DMS53 (cell line): ENCODE data around the gene MCL1.

Source experiments
- DNase-seq: peaks from one replicate; lab custom pipeline; 2025; lab: John Stamatoyannopoulos, UW

The MCL1 gene

GRCh38 chr1:150537732-150538684 lies 41.4 kb downstream of the MCL1 start:
- no peak for DNase-seq

DNA sequence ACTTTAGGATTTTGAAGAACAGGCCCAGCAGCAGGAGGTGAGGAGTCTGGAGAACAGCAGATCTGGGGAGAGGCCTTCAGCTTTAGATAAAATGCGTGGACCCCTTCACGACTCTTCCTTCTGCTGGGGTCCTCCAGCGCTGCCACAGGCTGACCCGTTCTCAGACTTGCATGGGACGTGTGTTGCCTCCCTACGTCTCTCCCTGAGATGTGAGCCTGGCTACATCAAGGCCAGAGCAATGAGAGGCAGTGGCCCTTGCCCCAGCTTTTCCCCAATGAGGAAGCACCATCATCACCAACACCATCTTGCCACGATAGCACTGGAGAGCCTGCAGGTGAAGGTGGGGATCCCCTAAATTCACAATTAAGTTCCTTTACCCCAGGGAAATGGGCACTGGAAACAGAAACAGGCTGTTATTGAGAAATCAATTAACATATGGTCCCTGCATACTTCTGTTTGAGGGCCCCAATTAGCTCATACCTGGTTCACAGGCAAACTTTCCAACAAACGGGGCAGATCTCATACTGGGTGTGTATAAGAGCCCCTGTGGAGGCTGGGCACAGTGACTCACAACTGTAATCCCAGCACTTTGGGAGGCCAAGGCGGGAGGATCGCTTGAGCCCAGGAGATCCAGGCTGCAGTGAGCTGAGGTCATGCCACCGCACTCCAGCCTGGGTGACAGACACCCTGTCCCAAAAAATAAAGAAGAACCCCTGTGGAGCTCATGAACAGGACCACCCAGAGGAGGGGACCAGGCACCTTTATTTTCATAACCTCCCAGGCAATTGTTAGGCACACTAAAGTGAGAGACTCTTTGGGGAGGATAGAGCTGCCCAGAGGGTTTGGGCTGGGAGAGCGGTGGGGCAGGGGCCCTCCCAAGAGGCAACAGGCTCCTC lies 42.3 kb downstream of the MCL1 start:
- DNase-seq = no peak

DNA sequence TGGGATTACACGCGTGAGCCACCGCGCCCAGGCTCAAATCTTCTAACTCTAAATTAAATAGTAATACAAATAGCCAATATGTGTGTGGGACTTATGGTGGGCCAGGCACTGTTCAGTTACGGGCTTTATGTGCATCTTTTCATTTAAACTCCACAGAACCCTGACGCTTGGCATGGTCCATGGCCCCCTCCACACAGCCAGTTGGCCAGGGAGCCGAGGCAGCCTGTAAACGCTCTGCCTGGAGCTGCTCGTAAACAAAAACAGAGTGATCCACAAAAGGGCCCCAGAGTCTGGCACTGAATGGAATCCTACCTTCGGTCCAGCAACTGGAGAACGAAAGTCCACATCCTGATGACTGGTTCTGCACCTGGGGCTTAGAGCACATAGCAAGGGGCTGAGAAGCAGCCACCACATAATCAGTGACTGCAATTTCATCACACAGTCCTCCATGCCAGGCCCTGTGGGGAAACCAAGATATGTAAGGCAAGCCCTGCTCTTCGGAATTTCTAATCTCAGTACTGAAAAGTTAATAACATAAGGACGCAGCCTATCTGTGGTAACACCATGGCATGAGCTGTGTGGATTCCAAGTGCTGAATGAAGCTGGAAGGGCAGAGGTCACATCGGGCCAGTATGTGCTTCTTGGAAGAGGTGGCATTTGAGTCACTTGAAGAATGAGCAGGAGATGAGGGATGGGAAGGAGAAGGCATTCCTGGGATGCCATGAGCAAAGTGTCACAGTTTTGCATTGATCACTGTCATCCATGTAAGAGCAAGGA lies 43.7 kb downstream of the MCL1 start:
- DNase-seq = no peak

DNA sequence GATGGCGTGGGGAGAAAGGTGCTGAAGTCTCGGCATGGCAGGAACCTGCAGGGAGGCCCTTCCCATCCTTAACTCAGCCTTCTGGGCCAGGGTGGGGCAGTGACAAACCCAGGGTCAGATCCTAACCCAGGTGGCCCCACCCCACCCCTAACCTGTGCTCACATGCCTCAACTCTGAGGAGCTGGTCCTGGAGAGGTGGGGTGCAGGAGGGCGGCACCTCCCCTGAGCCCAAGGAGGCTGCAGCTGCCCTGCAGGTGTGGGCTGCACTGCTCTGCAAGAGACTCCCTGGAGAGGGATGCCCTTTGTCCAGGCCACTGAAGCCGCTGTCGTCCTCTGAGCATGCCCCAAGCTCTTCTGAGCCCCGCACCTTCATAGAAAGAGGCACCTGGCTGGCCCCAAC lies 45.4 kb downstream of the MCL1 start:
- DNase-seq = no peak

DNA sequence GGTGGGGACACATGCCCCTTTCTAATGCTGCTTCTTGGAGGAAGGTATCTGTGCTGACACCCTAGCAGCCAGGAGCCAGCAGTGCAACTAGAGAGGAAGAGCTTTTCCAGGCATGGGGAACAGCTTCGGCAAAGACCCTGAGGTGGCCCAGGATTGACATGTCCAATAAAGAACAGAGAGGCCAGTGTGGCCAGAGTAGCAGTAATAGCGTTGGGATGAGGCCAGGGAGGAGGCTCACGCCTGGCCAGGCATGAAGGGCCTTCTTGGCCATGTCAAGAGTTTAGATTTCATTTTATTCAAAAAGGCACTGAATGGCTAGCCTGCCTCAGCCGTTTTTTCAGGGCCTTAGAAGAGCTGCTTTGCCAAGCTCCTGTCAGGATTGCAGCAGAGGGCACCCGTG lies 46.5 kb downstream of the MCL1 start:
- DNase-seq = no peak

DNA sequence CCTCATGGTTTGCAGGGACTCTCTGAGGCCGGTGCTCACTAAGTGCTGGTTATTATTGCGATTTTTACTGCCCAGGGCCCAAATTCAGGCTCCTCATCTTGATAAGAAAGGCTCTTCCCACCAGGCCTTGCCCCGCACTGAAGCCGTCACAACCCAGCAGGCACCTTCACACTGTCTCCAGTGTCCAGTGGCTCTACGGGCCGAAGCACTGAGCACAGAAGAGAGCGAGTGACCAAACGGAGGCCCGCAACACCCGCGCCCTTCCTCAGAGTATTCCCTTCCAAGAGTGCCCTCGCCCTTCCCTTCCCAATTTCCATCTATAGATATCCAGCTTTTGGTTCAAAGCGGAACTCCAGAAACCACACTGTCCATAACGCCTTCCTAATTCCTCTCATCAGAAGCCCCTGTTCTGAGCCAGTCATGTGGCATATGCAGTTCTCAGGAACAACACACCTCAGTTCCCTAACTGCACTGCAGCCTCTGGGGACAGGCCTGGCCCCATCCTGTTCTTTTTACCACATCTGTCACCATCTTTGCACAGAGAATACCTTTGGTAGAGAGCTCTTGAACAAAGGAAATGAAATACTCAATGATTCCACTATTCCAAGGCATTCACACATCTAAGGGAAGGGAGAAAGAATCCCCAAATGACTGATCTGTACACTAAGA lies 48.8 kb downstream of the MCL1 start:
- DNase-seq = no peak

- DNase-seq = no peak
Observed at GRCh38 chr1:150529017-150529416, 50.4 kb downstream of the MCL1 start.

DNA sequence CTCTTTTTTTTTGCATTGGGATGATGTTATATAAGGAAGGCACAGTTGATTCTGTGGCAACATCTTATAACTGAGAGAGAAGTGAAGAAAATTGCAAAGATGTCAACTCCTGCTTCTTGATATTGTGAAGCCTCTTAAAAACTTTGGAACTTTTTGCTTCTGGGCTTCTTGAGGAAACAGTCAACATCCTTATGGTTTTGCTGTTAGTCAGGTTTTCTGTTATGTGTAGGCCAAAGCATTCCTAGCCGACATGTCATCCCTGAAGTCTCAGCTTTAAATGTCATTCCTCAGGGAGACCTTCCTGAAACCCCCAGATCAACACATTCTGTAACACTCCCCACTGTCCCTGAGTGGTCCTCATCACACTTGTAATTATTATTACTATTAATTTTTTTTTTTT lies 51.2 kb downstream of the MCL1 start:
- DNase-seq = no peak

- no peak for DNase-seq
Observed at GRCh38 chr1:150525348-150525747, 54.1 kb downstream of the MCL1 start.
